Measurements from ENCODE around the gene SLC22A5.

The SLC22A5 gene

DNA sequence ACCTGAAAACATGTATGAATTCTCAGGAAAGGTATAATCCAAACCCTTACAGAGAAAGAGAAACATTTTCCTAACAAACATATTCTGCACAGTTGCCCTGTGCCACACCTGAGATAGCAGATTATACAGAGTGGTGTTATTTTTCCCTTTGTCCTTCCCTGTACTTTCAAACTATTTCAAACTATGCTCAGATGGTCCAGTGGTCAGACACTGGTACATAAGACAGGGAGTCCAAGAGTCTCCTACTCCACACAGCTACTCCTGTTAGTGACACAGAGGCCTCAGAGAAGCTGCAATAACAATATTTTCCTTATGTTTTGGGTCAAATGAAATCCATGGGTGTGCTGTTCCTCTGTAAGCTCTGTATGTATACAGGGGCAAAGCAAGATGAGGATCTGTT lies 30.0 kb upstream of the SLC22A5 start:
- no peaks in the 10 kb centered on the region for H4K20me1 ChIP-seq (ENCODE audit: control insufficient read depth, insufficient read depth, low read depth, low read length)
- no peaks in the 10 kb centered on the region for H3K36me3 ChIP-seq (ENCODE audit: control insufficient read depth, low read length)
- no peaks in the 10 kb centered on the region for H3K4me1 ChIP-seq (ENCODE audit: control insufficient read depth, low read length)
- no peak overlapping the region for H3K4me3 ChIP-seq (ENCODE audit: low read length)
- no peaks in the 10 kb centered on the region for H3K27me3 ChIP-seq (ENCODE audit: control insufficient read depth, low read length)
- no peak overlapping the region for H3K4me2 ChIP-seq (ENCODE audit: low read length)
- TF ChIP-seq, protein P1, sequence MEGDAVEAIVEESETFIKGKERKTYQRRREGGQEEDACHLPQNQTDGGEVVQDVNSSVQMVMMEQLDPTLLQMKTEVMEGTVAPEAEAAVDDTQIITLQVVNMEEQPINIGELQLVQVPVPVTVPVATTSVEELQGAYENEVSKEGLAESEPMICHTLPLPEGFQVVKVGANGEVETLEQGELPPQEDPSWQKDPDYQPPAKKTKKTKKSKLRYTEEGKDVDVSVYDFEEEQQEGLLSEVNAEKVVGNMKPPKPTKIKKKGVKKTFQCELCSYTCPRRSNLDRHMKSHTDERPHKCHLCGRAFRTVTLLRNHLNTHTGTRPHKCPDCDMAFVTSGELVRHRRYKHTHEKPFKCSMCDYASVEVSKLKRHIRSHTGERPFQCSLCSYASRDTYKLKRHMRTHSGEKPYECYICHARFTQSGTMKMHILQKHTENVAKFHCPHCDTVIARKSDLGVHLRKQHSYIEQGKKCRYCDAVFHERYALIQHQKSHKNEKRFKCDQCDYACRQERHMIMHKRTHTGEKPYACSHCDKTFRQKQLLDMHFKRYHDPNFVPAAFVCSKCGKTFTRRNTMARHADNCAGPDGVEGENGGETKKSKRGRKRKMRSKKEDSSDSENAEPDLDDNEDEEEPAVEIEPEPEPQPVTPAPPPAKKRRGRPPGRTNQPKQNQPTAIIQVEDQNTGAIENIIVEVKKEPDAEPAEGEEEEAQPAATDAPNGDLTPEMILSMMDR (IDR thresholded peaks at IDR 0.05; ENCODE audit: low read depth, low read length, poor library complexity, severe bottlenecking): no peak
- no peak for TF ChIP-seq EZH2phosphoT487 (IDR thresholded peaks at IDR 0.05; ENCODE audit: borderline replicate concordance, low read length)
- H3K9me2 ChIP-seq (replicated peaks; ENCODE audit: control insufficient read depth, low read length): no peaks in the 10 kb centered on the region
- no peaks in the 10 kb centered on the region for H3K9me3 ChIP-seq (ENCODE audit: control insufficient read depth, insufficient read depth, low read length)
- no peaks in the 10 kb centered on the region for H3K79me2 ChIP-seq (ENCODE audit: control insufficient read depth, low read length)
- H3F3A ChIP-seq (ENCODE audit: control insufficient read depth, insufficient read depth): no peaks in the 10 kb centered on the region
- no peak overlapping the region for H3K27ac ChIP-seq (ENCODE audit: low read depth, low read length)

DNA sequence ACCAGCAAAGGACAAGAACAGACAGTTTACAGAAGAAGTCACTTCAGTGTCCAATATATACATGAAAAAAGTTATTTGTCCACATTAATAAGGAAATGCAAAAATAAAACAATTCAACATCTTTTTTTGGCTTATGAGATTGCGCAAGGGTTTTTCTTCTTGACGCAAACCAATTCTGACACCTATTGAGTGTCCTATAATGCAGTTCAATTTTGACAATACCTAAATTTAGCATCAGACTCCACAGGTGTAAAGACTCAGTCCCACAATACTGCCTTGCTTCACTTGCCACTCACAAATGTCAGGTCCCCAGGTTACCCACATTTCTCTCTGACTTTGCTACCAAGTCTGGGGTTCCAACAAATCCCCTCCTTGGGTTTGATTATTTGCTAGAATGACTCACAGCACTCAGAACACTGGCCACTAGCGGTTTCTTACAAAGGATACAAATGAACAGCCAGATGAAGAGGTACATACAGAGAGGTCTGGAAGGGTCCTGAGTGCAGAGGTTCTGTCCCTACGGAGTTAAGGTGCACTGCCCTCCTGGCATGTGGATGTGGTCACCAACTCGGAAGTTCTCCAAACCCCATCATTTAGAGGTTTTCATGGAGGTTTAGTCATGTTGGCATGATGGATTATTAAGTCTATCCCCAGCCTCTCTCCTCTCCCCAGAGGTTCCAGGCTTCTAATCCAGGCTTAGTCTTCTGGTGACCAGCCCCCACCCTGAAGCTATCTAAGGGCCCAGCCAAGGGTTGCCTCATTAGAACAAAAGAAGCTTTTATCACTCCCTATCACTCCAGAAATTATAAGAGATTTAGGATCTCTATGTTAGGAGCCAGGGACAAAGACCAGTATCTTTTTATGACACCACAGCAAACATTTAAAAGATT lies 27.0 kb upstream of the SLC22A5 start:
- no peaks in the 10 kb centered on the region for H3K79me2 ChIP-seq (ENCODE audit: control insufficient read depth, low read length)
- H3K4me2 ChIP-seq (ENCODE audit: low read length): no peak overlapping the region
- H4K20me1 ChIP-seq (ENCODE audit: control insufficient read depth, insufficient read depth, low read depth, low read length): no peaks in the 10 kb centered on the region

DNA sequence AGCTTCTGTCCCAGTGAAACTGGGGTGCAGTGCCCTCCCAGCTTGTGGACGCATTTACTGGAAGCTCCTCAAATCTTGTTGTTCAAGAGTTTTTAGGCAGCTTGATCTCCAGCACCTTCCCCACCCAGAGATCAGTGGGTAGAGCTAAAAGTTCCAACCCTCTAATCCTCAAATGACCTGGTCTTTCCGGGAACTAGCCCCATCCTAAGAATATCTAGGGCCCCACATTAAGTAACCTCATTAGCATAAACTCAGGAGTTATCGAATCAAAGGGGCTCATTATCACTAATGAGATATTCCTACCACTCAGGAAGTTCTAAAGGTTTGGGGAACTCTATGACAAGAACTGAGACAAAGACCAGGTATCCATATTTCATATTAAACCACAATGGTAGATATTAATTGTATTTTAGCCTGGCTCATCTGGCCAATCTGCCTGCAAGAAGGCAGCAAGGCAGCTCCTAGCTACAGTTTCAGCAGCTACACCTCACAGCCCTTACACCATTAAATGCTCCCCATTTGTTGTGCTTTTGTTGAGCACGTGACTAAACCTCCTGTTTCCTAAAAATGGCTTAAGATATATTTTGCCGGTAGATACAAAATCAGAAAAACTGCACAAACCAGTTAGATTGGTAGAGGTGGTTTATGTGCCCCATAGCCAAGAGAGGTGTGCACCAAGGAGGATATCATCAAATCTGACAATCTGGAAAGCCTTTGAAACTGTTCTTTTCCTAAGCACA lies 24.6 kb upstream of the SLC22A5 start:
- H3K4me1 ChIP-seq (ENCODE audit: control insufficient read depth, low read length): no peaks in the 10 kb centered on the region
- H3K4me3 ChIP-seq (ENCODE audit: low read length): no peak overlapping the region
- H4K20me1 ChIP-seq (ENCODE audit: control insufficient read depth, insufficient read depth, low read depth, low read length): no peaks in the 10 kb centered on the region
- no peaks in the 10 kb centered on the region for H3K79me2 ChIP-seq (ENCODE audit: control insufficient read depth, low read length)
- TF ChIP-seq, protein P1 (IDR thresholded peaks at IDR 0.05; ENCODE audit: low read depth, low read length, poor library complexity, severe bottlenecking): no peak
- no peak for TF ChIP-seq EZH2phosphoT487 (IDR thresholded peaks at IDR 0.05; ENCODE audit: borderline replicate concordance, low read length)
- no peaks in the 10 kb centered on the region for H3K9me3 ChIP-seq (ENCODE audit: control insufficient read depth, insufficient read depth, low read length)
- no peak overlapping the region for H3K27ac ChIP-seq (ENCODE audit: low read depth, low read length)
- no peaks in the 10 kb centered on the region for H3K36me3 ChIP-seq (ENCODE audit: control insufficient read depth, low read length)
- H3K27me3 ChIP-seq (ENCODE audit: control insufficient read depth, low read length): no peaks in the 10 kb centered on the region
- no peaks in the 10 kb centered on the region for H3K9me2 ChIP-seq (replicated peaks; ENCODE audit: control insufficient read depth, low read length)
- no peaks in the 10 kb centered on the region for H3F3A ChIP-seq (ENCODE audit: control insufficient read depth, insufficient read depth)
- no peak overlapping the region for H3K4me2 ChIP-seq (ENCODE audit: low read length)

More for the DNA sequence above, 27.0 kb upstream of the SLC22A5 start:
- no peaks in the 10 kb centered on the region for H3K36me3 ChIP-seq (ENCODE audit: control insufficient read depth, low read length)
- no peaks in the 10 kb centered on the region for H3K9me3 ChIP-seq (ENCODE audit: control insufficient read depth, insufficient read depth, low read length)
- TF ChIP-seq, protein P1 (IDR thresholded peaks at IDR 0.05; ENCODE audit: low read depth, low read length, poor library complexity, severe bottlenecking): no peak
- no peak for TF ChIP-seq EZH2phosphoT487 (IDR thresholded peaks at IDR 0.05; ENCODE audit: borderline replicate concordance, low read length)
- no peak overlapping the region for H3K4me3 ChIP-seq (ENCODE audit: low read length)
- H3K9me2 ChIP-seq (replicated peaks; ENCODE audit: control insufficient read depth, low read length): no peaks in the 10 kb centered on the region
- H3K4me1 ChIP-seq (ENCODE audit: control insufficient read depth, low read length): no peaks in the 10 kb centered on the region
- H3K27me3 ChIP-seq (ENCODE audit: control insufficient read depth, low read length): no peaks in the 10 kb centered on the region
- H3F3A ChIP-seq (ENCODE audit: control insufficient read depth, insufficient read depth): no peaks in the 10 kb centered on the region
- no peak overlapping the region for H3K27ac ChIP-seq (ENCODE audit: low read depth, low read length)
